Measurements from ENCODE around the gene DAPK2.

The DAPK2 gene

GRCh38 chr15:63917588-63918316, 128.5 kb downstream of the DAPK2 start:
- TF ChIP-seq, protein P1, sequence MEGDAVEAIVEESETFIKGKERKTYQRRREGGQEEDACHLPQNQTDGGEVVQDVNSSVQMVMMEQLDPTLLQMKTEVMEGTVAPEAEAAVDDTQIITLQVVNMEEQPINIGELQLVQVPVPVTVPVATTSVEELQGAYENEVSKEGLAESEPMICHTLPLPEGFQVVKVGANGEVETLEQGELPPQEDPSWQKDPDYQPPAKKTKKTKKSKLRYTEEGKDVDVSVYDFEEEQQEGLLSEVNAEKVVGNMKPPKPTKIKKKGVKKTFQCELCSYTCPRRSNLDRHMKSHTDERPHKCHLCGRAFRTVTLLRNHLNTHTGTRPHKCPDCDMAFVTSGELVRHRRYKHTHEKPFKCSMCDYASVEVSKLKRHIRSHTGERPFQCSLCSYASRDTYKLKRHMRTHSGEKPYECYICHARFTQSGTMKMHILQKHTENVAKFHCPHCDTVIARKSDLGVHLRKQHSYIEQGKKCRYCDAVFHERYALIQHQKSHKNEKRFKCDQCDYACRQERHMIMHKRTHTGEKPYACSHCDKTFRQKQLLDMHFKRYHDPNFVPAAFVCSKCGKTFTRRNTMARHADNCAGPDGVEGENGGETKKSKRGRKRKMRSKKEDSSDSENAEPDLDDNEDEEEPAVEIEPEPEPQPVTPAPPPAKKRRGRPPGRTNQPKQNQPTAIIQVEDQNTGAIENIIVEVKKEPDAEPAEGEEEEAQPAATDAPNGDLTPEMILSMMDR (IDR thresholded peaks at IDR 0.05; ENCODE audit: extremely low read depth, missing control alignments): no peak
- no peak for DNase-seq (ENCODE audit: low spot score)

GRCh38 chr15:63915873-63916771, 130.2 kb downstream of the DAPK2 start:
- DNase-seq (ENCODE audit: low spot score): no peak
- TF ChIP-seq, protein P1 (IDR thresholded peaks at IDR 0.05; ENCODE audit: extremely low read depth, missing control alignments): no peak

- TF ChIP-seq, protein P1 (IDR thresholded peaks at IDR 0.05; ENCODE audit: extremely low read depth, missing control alignments): no peak
- peak; percentile 56 for DNase-seq (ENCODE audit: low spot score)
Observed at GRCh38 chr15:63915209-63915872, 130.9 kb downstream of the DAPK2 start.

DNA sequence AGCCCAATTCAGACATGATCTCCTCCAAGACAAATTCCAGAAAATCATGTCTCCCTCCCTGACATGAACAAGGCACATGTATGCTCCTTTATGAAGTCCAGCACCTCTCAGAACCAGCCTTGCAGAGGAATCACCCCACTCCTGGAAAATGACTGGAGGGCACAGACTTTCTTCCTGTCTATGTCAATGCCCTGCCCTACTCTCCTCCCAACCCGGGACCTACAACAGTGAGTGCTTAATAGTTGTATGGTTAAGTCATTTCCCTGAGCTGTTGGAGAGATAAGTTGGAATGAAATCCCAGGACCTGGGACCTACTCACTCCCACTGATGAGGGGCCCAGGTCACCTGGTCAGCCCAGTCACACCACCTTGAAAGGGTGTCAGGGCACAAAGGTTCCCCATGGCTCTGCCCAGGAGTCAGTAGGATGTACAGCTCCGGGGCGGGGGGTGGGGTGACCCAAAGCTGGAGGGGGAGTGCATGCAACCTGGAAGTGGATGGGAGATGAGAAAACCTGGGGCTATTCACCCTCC, 132.4 kb downstream of the DAPK2 start:
- TF ChIP-seq, protein P1 (IDR thresholded peaks at IDR 0.05; ENCODE audit: extremely low read depth, missing control alignments): no peak
- DNase-seq (ENCODE audit: low spot score): no peak

GRCh38 chr15:63913336-63913735, 132.9 kb downstream of the DAPK2 start:
- no peak for DNase-seq (ENCODE audit: low spot score)
- TF ChIP-seq, protein P1 (IDR thresholded peaks at IDR 0.05; ENCODE audit: extremely low read depth, missing control alignments): no peak

DNA sequence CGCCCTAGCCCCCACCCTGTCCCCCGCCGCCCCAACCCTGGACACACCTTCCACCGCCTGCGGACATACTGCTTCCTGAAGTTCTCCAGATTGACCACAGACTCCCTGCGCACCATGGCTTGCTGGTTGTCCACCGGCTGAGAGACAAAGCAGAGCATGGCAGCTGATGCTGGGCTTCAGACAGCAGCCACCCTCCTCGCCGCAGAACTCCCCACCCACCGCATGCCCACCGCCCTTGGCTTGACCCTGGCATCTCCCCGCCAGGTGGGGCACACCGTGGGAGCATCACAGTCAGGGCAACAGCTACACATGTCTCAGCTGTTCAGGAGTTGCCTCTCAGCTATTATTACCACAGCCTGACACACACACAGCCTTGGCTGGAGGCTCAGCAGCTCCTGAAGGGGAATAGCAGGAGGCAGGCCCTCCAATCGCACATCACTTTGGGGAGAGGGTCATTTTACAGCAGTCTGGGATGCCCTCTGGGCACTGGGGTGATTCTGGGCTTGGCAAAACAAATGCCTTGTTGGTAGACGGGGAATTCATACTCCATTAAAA, 134.1 kb downstream of the DAPK2 start:
- no peak for DNase-seq (ENCODE audit: low spot score)
- TF ChIP-seq, protein P1 (IDR thresholded peaks at IDR 0.05; ENCODE audit: extremely low read depth, missing control alignments): no peak
